ENCODE results near the gene C9orf72.

DNA sequence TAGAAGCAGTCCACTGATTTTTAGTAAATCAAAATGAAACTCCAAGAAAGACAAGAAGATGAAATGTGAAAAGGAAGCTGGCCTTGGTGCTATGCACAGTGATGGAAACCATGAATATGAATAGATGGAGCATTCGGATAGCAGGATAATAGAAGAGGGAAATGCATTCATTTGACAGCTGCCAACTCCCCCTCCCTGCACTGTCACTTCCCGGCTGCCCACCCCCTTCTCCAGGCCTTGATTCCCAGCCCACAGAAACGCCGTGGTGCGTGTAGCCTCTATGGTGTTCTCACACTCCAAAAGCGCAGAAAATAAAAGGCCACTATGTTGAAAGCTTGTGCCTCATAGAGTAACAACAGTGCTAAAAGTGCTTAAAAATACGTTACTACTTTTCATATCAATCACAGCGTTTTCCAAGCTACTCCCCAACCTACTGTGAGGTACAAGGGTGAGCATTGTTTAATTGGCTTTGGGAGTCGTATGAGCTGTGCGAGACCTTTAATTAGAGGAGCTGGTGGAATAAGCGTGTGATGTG lies 75.3 kb downstream of the C9orf72 start:
- no peak for TF ChIP-seq EZH2 (IDR thresholded peaks at IDR 0.05; ENCODE audit: insufficient read depth, low read length)
- TF ChIP-seq, protein P1, sequence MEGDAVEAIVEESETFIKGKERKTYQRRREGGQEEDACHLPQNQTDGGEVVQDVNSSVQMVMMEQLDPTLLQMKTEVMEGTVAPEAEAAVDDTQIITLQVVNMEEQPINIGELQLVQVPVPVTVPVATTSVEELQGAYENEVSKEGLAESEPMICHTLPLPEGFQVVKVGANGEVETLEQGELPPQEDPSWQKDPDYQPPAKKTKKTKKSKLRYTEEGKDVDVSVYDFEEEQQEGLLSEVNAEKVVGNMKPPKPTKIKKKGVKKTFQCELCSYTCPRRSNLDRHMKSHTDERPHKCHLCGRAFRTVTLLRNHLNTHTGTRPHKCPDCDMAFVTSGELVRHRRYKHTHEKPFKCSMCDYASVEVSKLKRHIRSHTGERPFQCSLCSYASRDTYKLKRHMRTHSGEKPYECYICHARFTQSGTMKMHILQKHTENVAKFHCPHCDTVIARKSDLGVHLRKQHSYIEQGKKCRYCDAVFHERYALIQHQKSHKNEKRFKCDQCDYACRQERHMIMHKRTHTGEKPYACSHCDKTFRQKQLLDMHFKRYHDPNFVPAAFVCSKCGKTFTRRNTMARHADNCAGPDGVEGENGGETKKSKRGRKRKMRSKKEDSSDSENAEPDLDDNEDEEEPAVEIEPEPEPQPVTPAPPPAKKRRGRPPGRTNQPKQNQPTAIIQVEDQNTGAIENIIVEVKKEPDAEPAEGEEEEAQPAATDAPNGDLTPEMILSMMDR (IDR thresholded peaks at IDR 0.05; ENCODE audit: insufficient read depth, low read depth, low read length), result no peak
